ENCODE data around the gene B4GALNT1. TPM values are rescaled to one million over a fixed set of nuclear protein-coding genes. Genes with fewer than 3 reads are reported as not detected.
A peak's percentile ranks its signal among the peaks of the same experiment; 100 is the strongest.

Gene B4GALNT1
- total RNA-seq, 1 donor from 2014 or later, result 21.4 TPM

GRCh38 chr12:57621497-57622292, 11.3 kb downstream of the B4GALNT1 start:
- peaks cover 19% of the 10 kb centered on the region for H3K4me1 Mint-ChIP-seq (ENCODE audit: low read depth)
- H3K27ac Mint-ChIP-seq (ENCODE audit: unreplicated experiment), result no peak overlapping the region
- peaks cover 20% of the 10 kb centered on the region for H3K36me3 Mint-ChIP-seq (ENCODE audit: low read depth)
- no peak for DNase-seq (ENCODE audit: low spot score)
- peaks cover 38% of the 10 kb centered on the region for H3K27me3 Mint-ChIP-seq (ENCODE audit: low read depth)
- H3K9me3 Mint-ChIP-seq (ENCODE audit: low read depth), result no peaks in the 10 kb centered on the region
- peak overlapping the region; percentile 74 for H3K4me3 Mint-ChIP-seq (ENCODE audit: unreplicated experiment)
- peak; percentile 99 for TF ChIP-seq CTCF (IDR thresholded peaks at IDR 0.05)

GRCh38 chr12:57620936-57621496, 12.0 kb downstream of the B4GALNT1 start:
- no peaks in the 10 kb centered on the region for H3K9me3 Mint-ChIP-seq (ENCODE audit: low read depth)
- DNase-seq (ENCODE audit: low spot score), result no peak
- H3K36me3 Mint-ChIP-seq (ENCODE audit: low read depth), result peaks cover 23% of the 10 kb centered on the region
- H3K27me3 Mint-ChIP-seq (ENCODE audit: low read depth), result peaks cover 38% of the 10 kb centered on the region
- TF ChIP-seq CTCF (IDR thresholded peaks at IDR 0.05), result no peak
- H3K27ac Mint-ChIP-seq (ENCODE audit: unreplicated experiment), result no peak overlapping the region
- H3K4me3 Mint-ChIP-seq (ENCODE audit: unreplicated experiment), result peak overlapping the region; percentile 74
- peaks cover 26% of the 10 kb centered on the region for H3K4me1 Mint-ChIP-seq (ENCODE audit: low read depth)

- Mint-ChIP-seq H3K36me3 (ENCODE audit: low read depth) (peaks cover 23% of the 10 kb centered on the region), H3K4me3 (ENCODE audit: unreplicated experiment) (peak overlapping the region; percentile 74), H3K4me1 (ENCODE audit: low read depth) (peaks cover 27% of the 10 kb centered on the region), H3K9me3 (ENCODE audit: low read depth) (no peaks in the 10 kb centered on the region), H3K27me3 (ENCODE audit: low read depth) (peaks cover 38% of the 10 kb centered on the region), H3K27ac (ENCODE audit: unreplicated experiment) (no peak overlapping the region)
- no peak for TF ChIP-seq CTCF (IDR thresholded peaks at IDR 0.05)
- no peak for DNase-seq (ENCODE audit: low spot score)
Measured at GRCh38 chr12:57620245-57620935, 12.6 kb downstream of the B4GALNT1 start.

- H3K4me1 Mint-ChIP-seq (ENCODE audit: low read depth), result peaks cover 27% of the 10 kb centered on the region
- no peak for DNase-seq (ENCODE audit: low spot score)
- no peak for TF ChIP-seq CTCF (IDR thresholded peaks at IDR 0.05)
- H3K27me3 Mint-ChIP-seq (ENCODE audit: low read depth), result peaks cover 33% of the 10 kb centered on the region
- no peak overlapping the region for H3K27ac Mint-ChIP-seq (ENCODE audit: unreplicated experiment)
- peaks cover 23% of the 10 kb centered on the region for H3K36me3 Mint-ChIP-seq (ENCODE audit: low read depth)
- H3K4me3 Mint-ChIP-seq (ENCODE audit: unreplicated experiment), result no peak overlapping the region
- H3K9me3 Mint-ChIP-seq (ENCODE audit: low read depth), result no peaks in the 10 kb centered on the region
Measured at GRCh38 chr12:57619434-57620244, 13.4 kb downstream of the B4GALNT1 start.
